T-helper 1 cell (primary cell): ENCODE results near the gene STAB2.

Source experiments
- DNase-seq, 5 donors: peaks; one replicate each; pipeline ENCODE4 v3.0.0-alpha.2; 2012 to 2020

The STAB2 gene

GRCh38 chr12:103751171-103751570, 164.1 kb downstream of the STAB2 start:
- DNase-seq = no peak

GRCh38 chr12:103751600-103751999, 164.5 kb downstream of the STAB2 start:
- no peak for DNase-seq

- no peak for DNase-seq
Measured at GRCh38 chr12:103755425-103755824, 168.4 kb downstream of the STAB2 start.

GRCh38 chr12:103756443-103756842, 169.4 kb downstream of the STAB2 start:
- no peak for DNase-seq

- DNase-seq = no peak
Measured at GRCh38 chr12:103757248-103757647, 170.2 kb downstream of the STAB2 start.

- DNase-seq = no peak
Measured at GRCh38 chr12:103758310-103759089, 171.4 kb downstream of the STAB2 start.

- no peak for DNase-seq
Measured at GRCh38 chr12:103762473-103762872, 175.4 kb downstream of the STAB2 start.

- no peak for DNase-seq
Measured at GRCh38 chr12:103765322-103765721, 178.2 kb downstream of the STAB2 start.

GRCh38 chr12:103766028-103766427, 179.0 kb downstream of the STAB2 start:
- no peak for DNase-seq

- DNase-seq = no peak
Measured at GRCh38 chr12:103768467-103769123, 181.5 kb downstream of the STAB2 start.

- no peak for DNase-seq
Measured at GRCh38 chr12:103769240-103769945, 182.3 kb downstream of the STAB2 start.

- no peak for DNase-seq
Measured at GRCh38 chr12:103771466-103771865, 184.4 kb downstream of the STAB2 start.

GRCh38 chr12:103772367-103773108, 185.5 kb downstream of the STAB2 start:
- DNase-seq = no peak

GRCh38 chr12:103773109-103773910, 186.2 kb downstream of the STAB2 start:
- no peak for DNase-seq

GRCh38 chr12:103774977-103775560, 188.0 kb downstream of the STAB2 start:
- no peak for DNase-seq

GRCh38 chr12:103778781-103779180, 191.7 kb downstream of the STAB2 start:
- no peak for DNase-seq

- no peak for DNase-seq
Measured at GRCh38 chr12:103779410-103780092, 192.5 kb downstream of the STAB2 start.

- DNase-seq = no peak
Measured at GRCh38 chr12:103780093-103780440, 193.0 kb downstream of the STAB2 start.

GRCh38 chr12:103780992-103781391, 193.9 kb downstream of the STAB2 start:
- no peak for DNase-seq

- DNase-seq = no peak
Measured at GRCh38 chr12:103782399-103782798, 195.3 kb downstream of the STAB2 start.
